Neural progenitor cell (in vitro differentiated cells): ENCODE data around the gene OSCP1. TPM values are rescaled to one million over a fixed set of nuclear protein-coding genes. Genes with fewer than 3 reads are reported as not detected.

Experiments
- DNase-seq: peaks from one replicate; pipeline ENCODE4 v3.0.0-alpha.2; 2016; ENCODE audit warnings: low spot score
- H2AFZ ChIP-seq: fragments of 200-600 bp; sonication (generic); replicated peaks from 2 replicates; pipeline ENCODE4 v1.6.1; 2016; ENCODE audit warnings: antibody characterized with exemption
- H3F3A ChIP-seq: fragments of 200-600 bp; sonication (generic); 2 replicates; pipeline ENCODE4 v1.6.1; 2016; ENCODE audit warnings: antibody characterized with exemption, low read depth
- H3K27ac ChIP-seq: fragments of 200-600 bp; sonication (generic); 2 replicates; pipeline ENCODE4 v1.5.1; 2016; ENCODE audit warnings: mild to moderate bottlenecking
- H3K27me3 ChIP-seq: fragments of 200-600 bp; sonication (generic); 2 replicates; pipeline ENCODE4 v1.6.1; 2016; ENCODE audit warnings: mild to moderate bottlenecking, moderate library complexity
- H3K36me3 ChIP-seq: fragments of 200-600 bp; sonication (generic); 2 replicates; pipeline ENCODE4 v1.5.1; 2016
- H3K4me1 ChIP-seq: fragments of 200-600 bp; sonication (generic); 2 replicates; pipeline ENCODE4 v1.6.1; 2016; ENCODE audit warnings: mixed run types
- H3K4me2 ChIP-seq: fragments of 200-600 bp; sonication (generic); 2 replicates; pipeline ENCODE4 v1.6.1; 2016
- H3K4me3 ChIP-seq: fragments of 200-600 bp; sonication (generic); 2 replicates; pipeline ENCODE4 v1.5.1; 2016
- H3K79me2 ChIP-seq: fragments of 200-600 bp; sonication (generic); 2 replicates; pipeline ENCODE4 v1.6.1; 2016; ENCODE audit warnings: low read depth
- H3K9ac ChIP-seq: fragments of 200-600 bp; sonication (generic); 2 replicates; pipeline ENCODE4 v1.6.1; 2016
- H3K9me3 ChIP-seq: fragments of 200-600 bp; sonication (generic); 2 replicates; pipeline ENCODE4 v1.5.1; 2016; ENCODE audit warnings: low read depth
- H4K20me1 ChIP-seq: fragments of 200-600 bp; sonication (generic); 2 replicates; pipeline ENCODE4 v1.6.1; 2016; ENCODE audit warnings: low read depth
- H3K27ac Mint-ChIP-seq: 3 replicates; pipeline ENCODE4 v1.8.0; 2021; ENCODE audit warnings: mixed read lengths
- H3K27me3 Mint-ChIP-seq: 2 replicates; pipeline ENCODE4 v1.8.0; 2022; ENCODE audit warnings: low read depth, mild to moderate bottlenecking, inconsistent platforms, moderate library complexity, mixed read lengths; ENCODE audit not compliant: insufficient read depth
- H3K36me3 Mint-ChIP-seq: 3 replicates; pipeline ENCODE4 v1.8.0; 2021; ENCODE audit warnings: mixed read lengths
- H3K4me1 Mint-ChIP-seq: 3 replicates; pipeline ENCODE4 v1.8.0; 2021; ENCODE audit warnings: mixed read lengths
- H3K4me3 Mint-ChIP-seq: 3 replicates; pipeline ENCODE4 v1.8.0; 2021; ENCODE audit warnings: mild to moderate bottlenecking, moderate library complexity, mixed read lengths
- H3K9me3 Mint-ChIP-seq: 3 replicates; pipeline ENCODE4 v1.8.0; 2020; ENCODE audit warnings: mixed read lengths
- CTCF ChIP-seq: fragments of 200-600 bp; sonication (generic); IDR thresholded peaks from 2 replicates; pipeline ENCODE4 v1.5.1; 2017; ENCODE audit warnings: antibody characterized with exemption, mild to moderate bottlenecking
- EZH2 ChIP-seq: fragments of 200-600 bp; sonication (generic); IDR thresholded peaks from 2 replicates; pipeline ENCODE4 v1.6.1; 2017; ENCODE audit warnings: antibody characterized with exemption, mild to moderate bottlenecking, moderate library complexity
- EZH2phosphoT487 ChIP-seq: fragments of 200-600 bp; sonication (generic); IDR thresholded peaks from 2 replicates; pipeline ENCODE4 v1.6.1; 2017; ENCODE audit warnings: antibody characterized with exemption
- total RNA-seq: library from RNA; depleted of rRNA; stranded (reverse); fragments of >200 nt; gene quantifications from 2 replicates; pipeline ENCODE4 v1.2.3, GENCODE V29; 2015; ENCODE audit warnings: low replicate concordance

The OSCP1 gene
- total RNA-seq, 1 donor from 2014 or later: 7.8 TPM

DNA sequence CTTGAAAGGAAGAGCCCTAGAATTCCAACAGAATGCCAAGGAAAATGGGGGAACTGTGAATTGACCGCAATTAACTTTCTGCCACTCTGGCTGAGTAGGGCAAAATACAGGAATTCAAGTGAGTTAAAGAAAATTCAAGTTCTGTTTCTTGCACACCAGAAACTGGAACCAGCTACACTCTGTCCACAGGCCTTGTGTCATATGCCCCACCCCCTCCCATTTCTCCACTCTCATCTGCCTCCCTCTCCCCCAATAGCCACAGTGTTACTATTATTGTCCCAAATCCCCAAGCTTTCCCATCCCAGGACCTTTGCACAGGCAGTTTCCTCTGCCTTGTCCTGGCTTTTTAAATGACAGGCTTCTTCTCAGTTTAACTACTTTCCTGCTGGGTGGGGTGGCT, 60.3 kb downstream of the OSCP1 start:
- Histone ChIP-seq H4K20me1 (peaks cover 4% of the 10 kb centered on the region), H2AFZ (no peak overlapping the region), H3K27ac (no peak overlapping the region), H3K4me2 (no peak overlapping the region), H3K4me3 (no peak overlapping the region), H3K36me3 (no peaks in the 10 kb centered on the region), H3K4me1 (peaks cover 18% of the 10 kb centered on the region), H3K27me3 (no peaks in the 10 kb centered on the region), H3F3A (peaks cover 30% of the 10 kb centered on the region), H3K9me3 (no peaks in the 10 kb centered on the region), H3K9ac (no peak overlapping the region), H3K79me2 (peaks cover 3% of the 10 kb centered on the region)
- peaks cover 14% of the 10 kb centered on the region for H3K36me3 Mint-ChIP-seq
- no peaks in the 10 kb centered on the region for H3K9me3 Mint-ChIP-seq
- no peak for DNase-seq
- H3K4me1 Mint-ChIP-seq: peaks cover 27% of the 10 kb centered on the region
- H3K4me3 Mint-ChIP-seq: no peak overlapping the region
- no peak overlapping the region for H3K27ac Mint-ChIP-seq
- no peak for TF ChIP-seq CTCF
- TF ChIP-seq EZH2phosphoT487: no peak
- no peak for TF ChIP-seq EZH2
- H3K27me3 Mint-ChIP-seq: peaks cover 6% of the 10 kb centered on the region

DNA sequence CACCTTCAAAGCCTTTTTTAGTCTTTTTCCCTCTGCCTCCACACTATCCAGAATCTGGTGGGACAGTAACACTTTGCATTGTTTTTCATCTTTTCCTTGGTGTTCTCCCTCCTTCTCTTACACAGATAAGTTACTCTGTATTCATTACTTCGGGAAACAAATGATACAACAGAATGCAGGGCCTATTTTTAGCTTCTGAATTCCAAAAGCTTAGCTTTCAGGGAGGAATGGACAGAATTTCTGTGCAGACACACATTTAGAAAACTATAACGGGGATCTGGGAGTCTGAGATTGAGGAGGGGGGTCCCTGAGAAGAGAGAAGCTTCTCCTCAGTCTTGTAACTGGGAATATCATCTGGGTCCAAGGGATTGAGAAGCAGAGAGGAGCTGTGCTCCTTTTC, 61.0 kb downstream of the OSCP1 start:
- no peak for TF ChIP-seq EZH2
- TF ChIP-seq EZH2phosphoT487: no peak
- no peak for TF ChIP-seq CTCF
- H3K4me1 Mint-ChIP-seq: peaks cover 35% of the 10 kb centered on the region
- no peak for DNase-seq
- H3K27me3 ChIP-seq: no peaks in the 10 kb centered on the region
- no peak overlapping the region for H3K27ac ChIP-seq
- peaks cover 11% of the 10 kb centered on the region for H3K79me2 ChIP-seq
- H3K27ac Mint-ChIP-seq: peak overlapping the region; percentile 16
- peaks cover 14% of the 10 kb centered on the region for H3K36me3 Mint-ChIP-seq
- peaks cover 38% of the 10 kb centered on the region for H3F3A ChIP-seq
- peaks cover 12% of the 10 kb centered on the region for H4K20me1 ChIP-seq
- no peak overlapping the region for H3K9ac ChIP-seq
- no peaks in the 10 kb centered on the region for H3K36me3 ChIP-seq
- H3K4me2 ChIP-seq: no peak overlapping the region
- H3K4me3 Mint-ChIP-seq: no peak overlapping the region
- H3K9me3 Mint-ChIP-seq: no peaks in the 10 kb centered on the region
- H3K4me3 ChIP-seq: no peak overlapping the region
- H3K27me3 Mint-ChIP-seq: peaks cover 6% of the 10 kb centered on the region
- peaks cover 24% of the 10 kb centered on the region for H3K4me1 ChIP-seq
- H2AFZ ChIP-seq: no peak overlapping the region
- no peaks in the 10 kb centered on the region for H3K9me3 ChIP-seq

GRCh38 chr1:36387141-36387949, 62.9 kb downstream of the OSCP1 start:
- peak; percentile 39 for DNase-seq
- Histone ChIP-seq H3F3A (peaks cover 39% of the 10 kb centered on the region), H2AFZ (no peak overlapping the region), H3K36me3 (no peaks in the 10 kb centered on the region), H3K4me2 (peak overlapping the region; percentile 91), H3K9ac (no peak overlapping the region), H3K4me3 (peak overlapping the region; percentile 58), H3K9me3 (no peaks in the 10 kb centered on the region), H3K4me1 (peaks cover 27% of the 10 kb centered on the region), H4K20me1 (peaks cover 30% of the 10 kb centered on the region), H3K27me3 (no peaks in the 10 kb centered on the region), H3K79me2 (peaks cover 30% of the 10 kb centered on the region), H3K27ac (peak overlapping the region; percentile 83)
- H3K27ac Mint-ChIP-seq: peak overlapping the region; percentile 97
- no peaks in the 10 kb centered on the region for H3K9me3 Mint-ChIP-seq
- peak overlapping the region; percentile 91 for H3K4me3 Mint-ChIP-seq
- peaks cover 10% of the 10 kb centered on the region for H3K36me3 Mint-ChIP-seq
- peaks cover 42% of the 10 kb centered on the region for H3K4me1 Mint-ChIP-seq
- peaks cover 4% of the 10 kb centered on the region for H3K27me3 Mint-ChIP-seq
- TF ChIP-seq EZH2 (no peak), EZH2phosphoT487 (no peak), CTCF (no peak)
